ENCODE results near the gene PAQR5.
"Not testable (repeated sequence)": the region's sequence is repeated elsewhere in the genome, so short reads cannot be mapped to it uniquely, and the experiment has no call there.

Gene PAQR5

GRCh38 chr15:69298697-69299441 is at the start of gene PAQR5:
Gene PAQR5 (plus strand): TSS chr15:69298912. CDS start chr15:69360081, 61,169 bp downstream.
- no peak for DNase-seq (ENCODE audit: low read depth)

DNA sequence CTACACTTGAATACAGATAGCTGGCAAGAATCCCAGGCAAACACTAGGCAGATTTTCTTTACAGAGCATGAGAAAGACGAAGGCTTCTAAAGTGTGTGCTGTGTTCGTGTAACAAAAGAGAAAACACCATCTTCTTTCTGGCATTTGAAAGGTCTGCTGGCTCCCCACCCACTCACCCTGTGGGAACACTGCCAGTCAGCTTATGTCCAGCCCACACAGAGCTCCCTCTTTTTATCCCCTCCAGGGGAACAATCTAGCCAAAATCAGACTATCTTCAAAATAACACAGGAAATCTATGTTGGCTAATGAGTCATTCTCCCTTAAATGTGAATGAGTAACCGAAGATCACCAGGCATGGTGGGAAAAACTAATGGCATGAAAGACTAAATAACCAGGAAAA is 45.6 kb upstream of the PAQR5 start:
- no peak for DNase-seq (ENCODE audit: low read depth)

GRCh38 chr15:69265347-69265955 is 33.3 kb upstream of the PAQR5 start:
- no peak for DNase-seq (ENCODE audit: low read depth)

GRCh38 chr15:69271217-69271616 is 27.5 kb upstream of the PAQR5 start:
- no peak for DNase-seq (ENCODE audit: low read depth)

GRCh38 chr15:69272139-69272538 is 26.6 kb upstream of the PAQR5 start:
- DNase-seq (ENCODE audit: low read depth) = no peak

- no peak for DNase-seq (ENCODE audit: low read depth)
Observed at GRCh38 chr15:69272891-69273290, 25.8 kb upstream of the PAQR5 start.

- no peak for DNase-seq (ENCODE audit: low read depth)
Observed at GRCh38 chr15:69275074-69275670, 23.5 kb upstream of the PAQR5 start.

GRCh38 chr15:69275933-69276560 is 22.7 kb upstream of the PAQR5 start:
- DNase-seq (ENCODE audit: low read depth) = no peak

DNA sequence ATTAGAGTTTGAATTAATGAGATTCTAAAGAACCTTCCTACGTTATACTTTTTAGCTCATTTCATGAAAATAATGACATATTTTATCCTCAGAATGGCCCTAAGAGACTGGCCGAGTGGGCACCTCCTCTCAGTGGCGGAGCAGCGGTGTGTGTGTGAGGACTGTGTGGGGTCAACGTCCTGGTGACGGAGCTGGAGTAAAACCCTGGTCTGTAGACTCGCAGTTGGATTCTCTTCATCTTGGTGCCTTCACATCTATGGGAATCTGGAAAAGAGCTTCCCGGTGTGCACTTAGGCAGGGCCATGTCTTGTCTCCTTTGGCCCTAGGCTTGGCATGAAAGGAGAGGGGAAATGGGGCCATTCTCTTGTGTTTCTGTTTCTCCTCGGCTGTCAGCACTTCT is 21.4 kb upstream of the PAQR5 start:
- no peak for DNase-seq (ENCODE audit: low read depth)

DNA sequence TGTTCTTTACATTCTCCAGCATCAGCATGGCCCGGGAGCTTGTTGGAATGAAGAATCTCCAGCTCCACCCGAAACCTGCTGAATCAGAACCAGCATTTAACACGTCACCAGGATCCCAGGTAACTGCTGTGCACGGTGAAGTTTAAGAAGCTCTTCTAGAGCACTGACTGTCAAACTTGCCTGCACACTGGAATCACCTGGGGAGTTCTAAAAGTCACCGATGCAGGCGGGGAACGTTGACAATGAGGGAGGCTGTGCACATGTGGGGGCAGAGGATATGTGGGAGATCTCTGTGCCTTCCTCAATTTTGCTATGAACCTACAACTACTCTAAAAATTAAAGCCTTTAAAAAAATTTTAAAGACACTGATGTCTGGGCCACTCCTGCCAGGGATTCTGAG is 19.1 kb upstream of the PAQR5 start:
- DNase-seq (ENCODE audit: low read depth) = no peak

DNA sequence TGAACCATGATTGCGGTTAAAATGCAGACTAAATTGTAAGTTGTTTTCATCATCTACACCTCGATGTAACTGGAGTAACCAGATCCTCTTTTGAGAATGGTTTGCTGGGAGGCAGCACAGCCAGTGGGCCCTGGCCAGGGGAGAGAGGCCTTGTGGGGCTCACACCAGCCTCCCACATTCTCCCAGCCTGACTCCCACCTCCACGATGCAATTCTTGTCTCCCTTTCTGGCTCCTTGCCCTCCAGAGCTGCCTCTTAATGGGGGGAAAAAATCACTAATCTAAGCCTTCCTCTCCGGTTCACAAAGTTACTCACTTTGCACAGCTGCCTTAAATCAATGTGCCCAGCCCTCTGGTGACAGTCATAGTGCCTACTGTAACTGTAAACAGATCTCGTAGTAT is 17.9 kb upstream of the PAQR5 start:
- no peak for DNase-seq (ENCODE audit: low read depth)

GRCh38 chr15:69282104-69282743 is 16.5 kb upstream of the PAQR5 start:
- DNase-seq (ENCODE audit: low read depth) = no peak

- no peak for DNase-seq (ENCODE audit: low read depth)
Observed at GRCh38 chr15:69285834-69286233, 12.9 kb upstream of the PAQR5 start.

GRCh38 chr15:69288011-69288410 is 10.7 kb upstream of the PAQR5 start:
- no peak for DNase-seq (ENCODE audit: low read depth)

GRCh38 chr15:69288531-69289341 is 10.0 kb upstream of the PAQR5 start:
- DNase-seq (ENCODE audit: low read depth) = no peak

GRCh38 chr15:69289342-69290146 is 9.2 kb upstream of the PAQR5 start:
- no peak for DNase-seq (ENCODE audit: low read depth)

- DNase-seq (ENCODE audit: low read depth) = no peak
Observed at GRCh38 chr15:69290346-69291164, 8.2 kb upstream of the PAQR5 start.

DNA sequence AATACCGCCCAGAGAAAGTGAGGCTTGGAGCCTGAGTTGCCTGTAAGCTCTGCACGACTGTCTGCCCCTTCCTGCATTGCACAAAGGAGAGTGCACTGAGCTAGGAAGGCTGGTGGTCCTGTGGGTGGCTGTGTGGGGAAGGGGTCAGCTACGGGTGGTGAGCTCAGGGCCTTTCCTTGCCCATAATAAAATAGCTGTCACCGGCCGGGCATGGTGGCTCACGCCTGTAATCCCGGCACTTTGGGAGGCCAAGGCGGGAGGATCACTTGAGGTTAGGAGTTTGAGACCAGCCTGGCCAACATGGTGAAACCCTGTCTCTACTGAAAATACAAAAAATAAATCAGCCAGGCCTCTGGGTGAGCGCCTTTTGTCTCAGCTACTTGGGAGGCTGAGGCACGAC is 7.1 kb upstream of the PAQR5 start:
- DNase-seq (ENCODE audit: low read depth) = not testable (repeated sequence)

GRCh38 chr15:69292826-69293420 is 5.8 kb upstream of the PAQR5 start:
- no peak for DNase-seq (ENCODE audit: low read depth)

Data from stimulated activated CD8-positive, alpha-beta memory T cell treated with anti-CD3 and anti-CD28 coated beads, Interleukin-15, amount 100 ng/mL, for 24 hours (primary cell).